GM21360 (cell line): ENCODE data around the gene ARHGEF37.
"Not testable (repeated sequence)": the region's sequence is repeated elsewhere in the genome, so short reads cannot be mapped to it uniquely, and the experiment has no call there.

ENCODE experiments used
- ATAC-seq: cut with Tn5 transposase; IDR thresholded peaks from one replicate; pipeline ENCODE4 v1.9.1; 2021; ENCODE audit warnings: mild to moderate bottlenecking, moderate library complexity; ENCODE audit not compliant: unreplicated experiment

ARHGEF37 gene

DNA sequence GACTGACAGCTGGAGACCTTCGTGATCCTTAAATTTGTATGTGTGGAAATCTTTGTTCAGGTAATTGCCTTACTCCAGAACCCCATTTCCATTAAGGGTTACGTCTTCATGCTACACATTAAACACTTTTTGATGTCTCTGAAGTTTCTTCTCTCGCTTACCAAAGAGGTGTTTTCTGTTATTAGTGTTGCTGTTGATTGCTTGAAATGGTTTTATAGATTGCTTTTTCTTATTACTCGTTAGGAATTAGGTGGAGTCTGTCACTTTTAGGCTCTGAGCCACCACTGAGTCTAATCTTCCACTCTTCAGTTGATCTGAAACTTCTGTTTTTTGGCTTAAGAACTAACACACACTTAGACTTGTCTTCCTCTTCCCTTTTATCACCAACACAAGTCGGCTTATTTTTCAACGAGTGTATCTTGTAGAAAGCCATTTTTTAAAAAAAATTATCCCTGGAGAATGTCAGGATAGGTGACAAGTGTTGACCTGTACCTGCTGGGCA, 86.6 kb downstream of the ARHGEF37 start:
- ATAC-seq: no peak

DNA sequence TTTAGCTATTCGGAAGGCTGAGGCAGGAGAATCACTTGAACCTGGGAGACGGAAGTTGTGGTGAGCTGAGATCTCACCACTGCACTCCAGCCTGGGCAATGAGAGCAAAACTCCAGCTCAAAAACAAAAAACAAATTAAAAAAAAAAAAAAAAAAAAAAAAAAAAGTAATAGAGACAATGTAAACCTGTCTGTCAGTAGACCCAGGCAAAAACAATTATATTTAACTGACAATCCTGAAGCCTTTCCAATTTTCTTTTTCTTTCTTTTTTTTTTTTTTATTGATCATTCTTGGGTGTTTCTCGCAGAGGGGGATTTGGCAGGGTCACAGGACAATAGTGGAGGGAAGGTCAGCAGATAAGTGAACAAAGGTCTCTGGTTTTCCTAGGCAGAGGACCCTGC, 88.0 kb downstream of the ARHGEF37 start:
- ATAC-seq: not testable (repeated sequence)

DNA sequence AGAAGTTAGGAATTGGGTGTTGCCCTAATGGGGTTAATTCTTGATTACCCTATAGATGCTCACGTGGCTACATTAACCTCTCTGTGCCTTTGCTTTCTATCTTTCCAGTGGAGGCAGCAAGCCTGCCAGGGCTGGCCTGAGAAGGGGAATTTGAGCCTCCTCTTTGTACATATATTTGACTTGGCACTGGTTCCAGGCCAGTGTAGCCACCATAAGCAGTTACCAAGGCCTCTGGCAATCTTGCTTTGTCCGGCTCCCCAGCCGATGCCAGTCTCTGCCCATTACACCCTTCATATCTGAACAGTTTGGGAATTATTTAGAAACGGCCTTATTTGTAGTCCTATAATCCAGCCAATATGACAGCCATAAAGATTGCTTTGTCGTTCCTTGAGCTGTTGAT, 90.2 kb downstream of the ARHGEF37 start:
- no peak for ATAC-seq

DNA sequence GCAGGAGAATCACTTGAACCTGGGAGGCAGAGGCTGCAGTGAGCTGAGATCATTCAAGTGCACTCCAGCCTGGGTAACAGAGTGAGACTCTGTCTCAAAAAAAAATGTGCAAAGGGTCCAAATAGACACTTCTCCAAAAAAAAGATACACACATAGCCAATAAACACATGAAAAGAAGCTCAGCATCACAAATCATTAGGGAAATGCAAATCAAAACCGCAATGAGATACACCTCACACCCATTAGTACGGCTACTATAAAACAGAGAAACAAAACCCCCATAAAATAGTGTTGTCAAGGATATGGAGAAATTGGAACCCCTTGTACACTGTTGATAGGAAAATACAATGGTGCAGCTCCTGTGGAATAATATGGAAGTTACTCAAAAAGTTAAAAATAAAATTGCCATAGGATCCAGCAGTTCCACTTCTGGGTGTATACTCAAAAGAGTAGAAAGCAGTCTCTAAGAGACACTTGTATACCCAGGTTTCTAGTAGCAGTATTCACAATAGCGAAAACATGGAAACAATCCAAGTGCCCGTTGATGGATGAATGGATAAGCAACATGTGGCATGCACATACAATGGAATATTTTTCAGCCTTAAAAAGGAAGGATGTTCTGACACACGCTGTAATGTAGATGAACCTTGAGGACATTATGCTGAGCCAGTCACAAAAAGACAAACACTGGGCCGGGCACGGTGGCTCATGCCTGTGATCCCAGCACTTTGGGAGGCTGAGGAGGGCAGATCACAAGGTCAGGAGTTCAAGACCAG, 91.6 kb downstream of the ARHGEF37 start:
- no peak for ATAC-seq

DNA sequence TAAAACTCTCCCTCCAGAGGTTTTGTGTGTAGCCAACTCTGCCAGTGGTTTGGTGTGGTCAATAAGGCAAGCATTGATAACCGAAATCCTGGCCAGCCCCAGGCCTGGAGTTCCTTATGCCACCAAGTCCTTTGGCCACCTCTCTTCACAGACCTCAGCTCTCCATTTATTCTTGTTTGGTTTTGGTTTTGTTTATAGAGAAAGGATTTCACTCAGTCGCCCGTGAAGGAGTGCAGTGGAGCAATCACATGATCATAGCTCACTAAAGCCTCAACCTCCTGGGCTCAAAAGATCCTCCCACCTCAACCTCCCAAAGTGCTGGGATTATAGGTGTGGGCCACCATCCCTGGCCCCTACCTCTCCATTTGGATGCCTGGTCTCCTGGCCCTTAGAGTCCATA, 93.4 kb downstream of the ARHGEF37 start:
- ATAC-seq: peak; percentile 67

DNA sequence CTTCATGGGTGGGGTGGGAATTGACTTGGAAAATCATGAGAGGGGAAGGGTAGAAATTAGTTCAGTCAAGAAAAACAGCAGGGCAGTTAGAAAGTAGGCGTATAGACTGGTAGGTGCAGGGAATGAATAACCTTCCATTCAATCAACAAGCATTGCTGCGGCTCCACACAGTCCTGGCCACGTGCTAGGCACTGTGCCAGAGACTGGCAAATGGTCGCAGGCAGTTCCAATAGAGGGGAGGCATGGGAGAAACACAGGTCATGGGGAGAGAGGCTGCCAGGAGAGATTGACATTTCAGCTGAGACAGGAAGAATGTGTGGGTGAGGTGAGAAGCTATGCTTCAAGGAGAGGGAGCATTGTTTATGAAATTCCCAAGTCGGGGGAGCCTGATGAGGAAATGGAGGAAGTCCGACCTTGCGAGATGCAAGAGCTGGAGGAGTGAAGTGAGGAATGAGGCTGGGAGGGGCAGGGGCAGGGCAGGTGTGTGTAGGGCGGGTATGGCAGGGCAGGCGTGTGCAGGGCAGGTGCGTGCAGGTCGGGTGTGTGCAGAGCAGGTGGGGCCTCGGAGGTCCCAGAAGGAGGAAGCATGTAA, 94.4 kb downstream of the ARHGEF37 start:
- ATAC-seq: no peak

DNA sequence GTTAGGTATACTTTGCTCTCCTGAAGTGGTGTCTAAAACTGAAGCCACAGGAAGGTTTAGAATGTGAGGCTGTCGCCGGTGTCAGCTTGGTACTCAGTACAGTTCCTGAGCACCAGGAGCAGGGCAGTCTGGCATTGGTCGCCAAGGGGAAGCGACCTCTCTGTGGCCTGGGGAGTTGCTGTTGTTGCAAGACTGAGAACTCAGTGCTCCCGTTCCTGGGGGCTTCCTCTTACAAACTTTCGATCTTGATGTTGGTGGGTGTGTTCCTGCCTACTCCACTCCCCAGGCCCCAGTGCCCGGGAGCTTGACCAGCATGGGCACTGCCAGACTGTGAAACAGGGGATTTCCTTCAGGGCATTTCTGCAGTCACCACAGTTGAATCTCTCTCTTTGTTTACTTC, 96.4 kb downstream of the ARHGEF37 start:
- no peak for ATAC-seq

DNA sequence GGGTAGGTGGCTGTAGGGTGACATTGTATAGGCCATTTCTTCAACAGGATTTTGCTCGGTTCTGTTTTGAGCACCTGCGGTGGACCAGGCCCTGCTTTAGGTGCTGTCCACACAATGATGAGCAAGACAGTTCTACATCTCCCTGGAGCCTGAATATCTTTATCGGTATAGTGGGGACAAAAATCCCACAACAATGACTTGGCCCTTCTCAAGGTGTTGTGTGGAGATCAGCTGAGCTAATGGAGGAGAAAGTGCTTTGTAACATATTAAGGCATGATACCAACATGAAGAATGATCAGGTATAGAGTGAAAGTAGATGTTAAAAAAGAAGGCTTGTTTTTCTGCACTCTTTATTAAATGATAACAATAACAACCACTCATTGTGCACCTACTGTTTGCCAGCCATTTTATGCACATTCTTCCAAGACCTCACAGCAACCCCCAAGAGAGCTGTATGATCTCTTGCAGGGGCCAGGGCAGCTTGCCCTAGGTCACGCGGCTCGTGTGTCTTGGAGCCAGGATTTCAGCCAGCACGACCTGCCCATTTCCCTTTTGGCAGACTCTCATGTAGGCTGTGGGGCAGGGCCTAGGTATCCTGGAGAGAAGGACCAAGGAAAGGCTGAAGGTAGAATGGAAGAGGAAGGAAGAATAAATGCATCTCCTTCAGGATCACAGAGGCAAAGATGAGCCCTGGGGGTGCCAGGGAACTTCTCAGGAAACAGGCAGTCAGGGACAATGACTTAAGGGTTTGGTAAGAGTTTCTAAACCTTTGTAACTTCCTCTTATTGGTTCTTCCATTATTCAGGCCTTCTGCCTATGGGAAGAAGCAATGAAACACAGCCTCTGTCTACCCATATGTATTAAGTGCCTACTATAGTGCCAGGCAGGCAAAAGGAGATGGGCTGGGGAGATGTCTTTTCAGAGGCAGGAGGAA, 98.8 kb downstream of the ARHGEF37 start:
- peak; percentile 33 for ATAC-seq

DNA sequence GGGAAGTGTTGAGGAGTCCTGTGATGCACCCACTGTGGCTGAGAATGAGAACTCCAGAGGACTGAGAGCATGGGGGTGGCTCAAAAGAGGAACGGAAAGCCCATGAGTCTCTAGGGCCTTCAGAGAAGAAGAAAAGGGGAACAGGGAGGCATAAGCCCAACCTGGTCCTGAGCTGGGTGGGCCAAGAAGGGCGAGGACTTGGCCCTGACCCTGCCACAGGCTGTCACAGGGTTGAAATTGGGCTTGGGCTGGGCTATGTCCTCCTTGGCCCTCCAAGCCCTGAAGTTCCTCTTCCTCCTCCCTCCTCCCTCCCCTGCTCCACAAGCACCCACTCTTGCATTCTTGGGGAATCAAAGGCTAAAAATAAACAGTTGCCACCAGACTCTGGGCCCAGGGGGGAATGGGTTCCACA, 99.5 kb downstream of the ARHGEF37 start:
- ATAC-seq: peak; percentile 90

DNA sequence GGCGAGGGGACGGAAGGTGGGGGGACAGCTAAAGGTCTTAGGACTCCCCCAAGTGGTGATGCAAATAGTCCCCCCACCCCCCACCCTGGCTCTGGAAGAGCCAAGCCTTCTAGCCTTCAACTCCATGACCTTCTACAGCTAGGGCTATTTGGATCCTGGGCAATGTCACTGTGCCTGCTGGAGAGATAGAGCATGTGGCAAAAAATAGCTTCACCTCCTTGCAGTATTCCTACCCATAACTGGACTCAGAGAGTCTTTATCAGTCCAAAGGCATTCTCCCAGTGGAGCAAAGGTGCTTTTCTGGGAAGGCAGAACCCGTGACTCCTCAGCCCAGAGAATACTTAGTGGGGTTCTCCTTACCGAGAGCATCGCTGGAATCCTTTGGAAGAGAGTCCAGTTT, 100.0 kb downstream of the ARHGEF37 start:
- no peak for ATAC-seq

DNA sequence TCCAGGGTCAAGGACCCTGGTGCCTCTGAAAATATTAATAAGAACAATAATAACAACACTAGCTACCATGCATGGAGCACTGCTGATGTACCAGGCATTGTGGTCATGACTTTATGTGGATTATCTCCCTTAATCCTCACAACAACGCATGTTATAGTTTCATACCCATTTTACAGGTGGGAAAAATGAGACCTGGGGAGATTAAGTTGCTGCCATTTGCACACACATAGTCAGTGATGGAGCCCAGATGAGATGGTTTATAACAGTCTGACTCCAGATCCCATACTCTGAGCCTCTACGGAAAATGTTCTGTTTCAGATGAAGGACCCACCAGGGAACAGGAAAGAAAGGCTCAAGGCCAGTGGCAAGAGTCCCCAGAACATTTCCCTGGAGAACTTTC, 100.6 kb downstream of the ARHGEF37 start:
- ATAC-seq: no peak

DNA sequence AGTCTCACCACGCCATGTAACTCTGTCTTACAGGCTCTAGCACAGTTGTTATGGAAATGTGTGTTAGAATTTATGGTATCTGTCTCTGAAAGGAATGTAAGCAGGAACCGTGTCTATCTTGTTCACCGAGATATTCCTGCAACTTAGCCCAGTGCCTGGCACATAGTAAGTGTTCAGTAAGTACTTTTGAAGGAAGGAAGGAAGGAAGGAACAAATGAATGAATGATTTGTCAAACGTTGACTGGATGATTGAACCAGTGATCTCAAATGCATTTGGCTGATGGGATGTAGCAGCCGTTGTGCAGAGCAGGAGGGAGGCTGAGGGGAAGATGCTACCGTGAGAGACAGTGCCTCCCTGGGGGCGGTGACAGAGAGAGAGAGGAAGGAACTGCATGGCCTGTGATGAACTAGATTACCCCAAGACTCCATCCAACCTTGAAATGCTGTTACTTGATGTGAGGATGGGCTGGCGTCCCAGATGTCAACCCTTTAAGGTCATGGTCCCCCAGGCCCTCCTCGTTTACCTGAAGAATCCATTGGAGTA, 101.3 kb downstream of the ARHGEF37 start:
- no peak for ATAC-seq

DNA sequence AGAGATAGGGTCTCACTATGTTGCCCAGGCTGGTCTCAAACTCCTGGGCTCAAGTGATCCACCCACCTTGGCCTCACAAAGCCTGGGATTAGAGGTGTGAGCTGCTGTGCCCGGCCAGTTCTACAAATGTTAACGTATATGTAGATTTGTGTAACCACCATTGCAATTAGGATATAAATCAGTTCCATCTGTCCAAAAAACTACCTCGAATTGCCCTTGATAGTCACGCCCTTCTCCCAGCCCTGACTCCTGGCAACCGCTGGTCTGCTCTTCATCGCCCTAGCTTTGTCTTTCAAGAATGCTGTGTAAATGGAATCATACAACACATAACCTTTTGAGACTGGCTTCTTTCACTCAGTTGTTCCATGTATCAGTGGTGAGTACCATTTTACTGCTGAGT, 102.7 kb downstream of the ARHGEF37 start:
- no peak for ATAC-seq

DNA sequence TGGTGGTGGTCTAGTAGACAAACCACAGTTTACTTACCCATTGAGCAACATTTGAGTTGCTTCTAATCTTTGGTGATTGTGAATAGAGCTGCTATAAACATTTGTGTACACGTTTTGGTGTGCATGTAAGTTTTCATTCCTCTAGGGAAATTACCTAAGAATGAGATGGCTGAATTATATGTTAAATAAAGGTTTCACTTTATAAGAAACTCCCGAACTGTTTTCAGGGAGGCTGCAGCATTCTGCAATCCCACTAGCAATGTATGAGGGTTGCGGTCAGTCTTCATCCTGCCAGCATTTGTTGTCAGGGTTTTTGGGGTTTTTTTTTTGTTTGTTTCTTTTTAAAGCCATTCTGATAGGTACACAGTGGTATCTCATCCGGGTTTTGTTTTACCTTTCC, 103.1 kb downstream of the ARHGEF37 start:
- ATAC-seq: no peak
